IPS-20b (cell line): Measurements from ENCODE around the gene LMX1B.

Experiments used
- H3K27ac ChIP-seq: one replicate; pipeline ENCODE4 v1.5.1; 2013; ENCODE audit warnings: low read length
- H3K27me3 ChIP-seq: 2 replicates; pipeline ENCODE4 v1.6.1; 2013; ENCODE audit warnings: mild to moderate bottlenecking, low read length, inconsistent platforms; ENCODE audit not compliant: insufficient read depth
- H3K36me3 ChIP-seq: 2 replicates; pipeline ENCODE4 v1.6.1; 2013; ENCODE audit warnings: low read depth, mild to moderate bottlenecking, inconsistent platforms, low read length, moderate library complexity; ENCODE audit not compliant: insufficient read depth
- H3K4me1 ChIP-seq: 2 replicates; pipeline ENCODE4 v1.6.1; 2013; ENCODE audit warnings: mild to moderate bottlenecking, control low read depth, inconsistent platforms, low read length, moderate library complexity; ENCODE audit not compliant: insufficient read depth
- H3K4me3 ChIP-seq: 2 replicates; pipeline ENCODE4 v1.5.1; 2013; ENCODE audit warnings: mild to moderate bottlenecking, low read length, inconsistent platforms
- H3K9ac ChIP-seq: 2 replicates; pipeline ENCODE4 v1.6.1; 2013; ENCODE audit warnings: low read depth, mild to moderate bottlenecking, inconsistent platforms, low read length, moderate library complexity
- H3K9me3 ChIP-seq: 2 replicates; pipeline ENCODE4 v1.6.1; 2013; ENCODE audit warnings: mild to moderate bottlenecking, low read depth, low read length, inconsistent platforms; ENCODE audit not compliant: insufficient read depth

Gene LMX1B

DNA sequence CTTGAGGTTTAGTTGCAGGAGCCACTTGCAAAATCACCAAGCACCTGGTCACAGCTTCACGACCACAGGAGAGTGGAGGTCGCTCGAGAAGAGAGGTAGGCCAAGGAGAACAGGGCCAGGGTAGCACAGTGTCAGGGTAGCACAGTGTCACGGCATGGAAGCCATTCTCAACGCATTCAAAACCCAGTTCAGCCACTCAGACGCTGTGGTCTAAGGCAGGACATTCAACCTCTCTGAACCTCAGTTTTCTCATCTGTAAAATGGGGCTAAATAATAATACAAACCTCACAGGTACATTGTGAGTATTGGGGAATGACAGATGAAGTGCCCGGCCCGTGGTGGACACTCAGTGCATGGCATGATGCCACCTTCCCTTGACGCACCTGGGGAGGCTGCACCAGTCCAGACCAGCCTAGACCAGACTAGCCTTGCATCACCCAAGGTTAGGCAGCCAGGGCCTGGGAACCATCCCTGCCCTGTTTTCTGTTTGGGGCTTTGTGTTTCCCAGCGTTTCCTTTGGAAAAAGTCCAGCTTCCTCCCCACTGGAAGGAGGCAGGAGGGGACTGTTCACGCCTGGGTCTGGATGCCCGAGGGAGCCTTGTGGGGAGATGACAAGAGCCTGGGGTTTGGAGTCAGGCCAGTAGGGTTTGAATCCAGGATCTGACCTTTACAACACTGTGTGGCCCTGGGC, 7.8 kb upstream of the LMX1B start:
- Histone ChIP-seq H3K4me3 (no peak overlapping the region), H3K36me3 (no peaks in the 10 kb centered on the region), H3K4me1 (no peaks in the 10 kb centered on the region), H3K9me3 (no peaks in the 10 kb centered on the region; the same call in 1 of the 2 replicates), H3K27ac (no peak overlapping the region), H3K27me3 (peaks cover 72% of the 10 kb centered on the region), H3K9ac (no peak overlapping the region)

DNA sequence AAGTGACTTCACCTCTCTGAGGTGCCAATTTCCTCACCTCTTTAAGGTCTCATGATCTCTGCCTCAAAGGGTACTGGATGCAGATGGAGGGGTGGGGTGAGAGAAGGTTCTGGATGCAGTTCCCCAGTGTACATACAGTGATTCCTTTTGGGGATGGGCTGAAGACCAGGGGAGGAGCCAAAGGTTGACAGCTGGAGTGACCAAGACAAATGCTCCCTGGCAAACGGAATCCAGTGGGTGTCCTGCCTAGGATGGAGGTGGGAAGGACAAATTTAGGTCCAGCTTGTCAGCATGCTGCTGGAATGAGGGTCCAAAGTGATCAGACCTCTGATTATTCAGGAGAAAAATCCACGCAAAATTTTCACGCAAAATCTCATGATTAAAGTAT, 7.3 kb upstream of the LMX1B start:
- Histone ChIP-seq H3K27ac (no peak overlapping the region), H3K4me1 (no peaks in the 10 kb centered on the region), H3K36me3 (no peaks in the 10 kb centered on the region), H3K4me3 (no peak overlapping the region), H3K9ac (no peak overlapping the region), H3K9me3 (no peaks in the 10 kb centered on the region; the same call in 1 of the 2 replicates), H3K27me3 (peaks cover 77% of the 10 kb centered on the region)

DNA sequence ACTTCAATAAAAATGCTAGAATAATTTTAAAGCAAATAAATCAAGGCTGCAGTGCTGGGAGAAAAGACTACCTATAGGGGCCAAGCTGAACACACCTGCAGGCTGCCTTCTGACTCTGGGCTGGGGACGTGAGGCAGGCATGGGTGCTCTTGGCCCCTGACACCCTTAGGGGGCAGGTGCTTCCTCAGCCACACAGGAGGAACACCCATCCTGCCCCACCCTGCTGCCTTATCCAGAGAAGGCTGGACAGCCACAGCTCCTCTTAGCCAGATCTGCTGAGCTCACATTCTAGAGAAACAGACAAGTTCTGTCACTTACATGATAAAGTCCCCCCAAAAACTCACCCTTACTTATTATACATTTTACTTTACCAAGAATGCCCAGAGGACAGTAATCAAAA, 6.6 kb upstream of the LMX1B start:
- Histone ChIP-seq H3K36me3 (no peaks in the 10 kb centered on the region), H3K4me1 (peaks cover 3% of the 10 kb centered on the region; the same call in 1 of the 2 replicates), H3K9me3 (no peaks in the 10 kb centered on the region; the same call in 1 of the 2 replicates), H3K9ac (no peak overlapping the region), H3K27me3 (peaks cover 84% of the 10 kb centered on the region), H3K27ac (no peak overlapping the region), H3K4me3 (no peak overlapping the region)

DNA sequence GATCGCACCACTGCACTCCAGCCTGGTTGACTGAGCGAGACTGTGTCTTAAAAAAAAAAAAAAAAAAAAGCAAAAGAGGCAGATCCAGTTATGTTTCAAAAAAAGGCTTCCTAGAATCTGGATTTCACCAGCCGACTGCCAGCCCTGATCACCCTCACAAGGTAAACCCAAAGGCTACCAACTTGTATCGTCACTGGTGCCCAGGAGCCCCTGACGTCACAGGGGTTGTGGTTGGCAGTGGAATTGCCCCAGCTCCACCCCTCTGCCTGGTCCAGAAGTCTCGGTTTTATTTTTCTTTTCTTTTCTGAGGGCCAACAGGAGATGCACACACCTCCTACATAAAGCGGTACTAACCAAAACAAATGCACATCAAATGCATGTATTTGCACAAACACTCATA, 6.0 kb upstream of the LMX1B start:
- Histone ChIP-seq H3K27ac (no peak overlapping the region), H3K9ac (no peak overlapping the region), H3K9me3 (no peaks in the 10 kb centered on the region; the same call in 1 of the 2 replicates), H3K4me3 (no peak overlapping the region), H3K36me3 (no peaks in the 10 kb centered on the region), H3K27me3 (peaks cover 90% of the 10 kb centered on the region), H3K4me1 (peaks cover 4% of the 10 kb centered on the region; the same call in 1 of the 2 replicates)

DNA sequence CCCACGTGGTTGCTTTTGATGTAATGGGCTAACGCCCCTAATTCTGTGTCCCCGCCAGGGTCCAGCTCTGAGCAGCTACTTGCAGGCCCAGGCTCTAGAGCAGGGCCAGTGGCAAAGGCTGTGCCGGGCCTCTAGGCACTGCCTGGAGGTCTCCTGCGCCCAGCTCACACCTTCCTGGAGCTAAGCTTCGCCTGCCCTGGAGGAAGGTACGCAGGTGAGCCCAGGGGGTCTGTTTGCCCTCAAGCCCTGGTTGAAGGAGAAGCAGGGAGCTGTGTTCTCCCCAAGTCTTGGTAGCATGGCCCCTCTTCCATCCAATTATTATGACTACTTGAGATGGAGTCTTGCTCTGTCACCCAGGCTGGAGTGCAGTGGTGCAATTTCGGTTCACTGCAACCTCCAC, 5.2 kb upstream of the LMX1B start:
- Histone ChIP-seq H3K4me1 (peaks cover 4% of the 10 kb centered on the region; the same call in 1 of the 2 replicates), H3K27ac (no peak overlapping the region), H3K9me3 (no peaks in the 10 kb centered on the region; the same call in 1 of the 2 replicates), H3K36me3 (no peaks in the 10 kb centered on the region), H3K9ac (no peak overlapping the region), H3K27me3 (peaks cover 96% of the 10 kb centered on the region), H3K4me3 (no peak overlapping the region)

DNA sequence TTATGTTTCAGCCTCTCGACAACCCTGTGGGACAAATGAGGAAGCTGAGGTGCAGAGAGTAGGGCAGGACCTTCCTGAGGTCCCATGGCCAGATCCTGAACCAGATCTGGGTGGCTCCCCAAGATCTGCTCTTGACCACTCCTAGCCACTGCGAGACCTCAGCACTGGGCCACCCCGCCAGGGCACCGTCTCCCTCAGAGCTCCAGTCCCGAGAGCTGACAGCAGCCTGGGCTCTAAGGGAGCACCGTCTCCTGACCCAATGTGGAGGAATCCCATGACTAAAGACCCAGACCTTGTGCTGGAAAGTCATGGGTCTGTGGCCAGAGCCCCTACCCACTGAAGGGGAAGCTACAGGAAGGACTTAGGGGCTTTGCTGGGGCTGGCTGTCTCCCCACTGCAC, 4.5 kb upstream of the LMX1B start:
- H3K9me3 ChIP-seq = no peaks in the 10 kb centered on the region; the same call in 1 of the 2 replicates
- no peak overlapping the region for H3K9ac ChIP-seq
- H3K36me3 ChIP-seq = no peaks in the 10 kb centered on the region
- peaks cover 4% of the 10 kb centered on the region; the same call in 1 of the 2 replicates for H3K4me1 ChIP-seq
- H3K4me3 ChIP-seq = no peak overlapping the region
- peaks cover 91% of the 10 kb centered on the region for H3K27me3 ChIP-seq
- H3K27ac ChIP-seq = no peak overlapping the region

DNA sequence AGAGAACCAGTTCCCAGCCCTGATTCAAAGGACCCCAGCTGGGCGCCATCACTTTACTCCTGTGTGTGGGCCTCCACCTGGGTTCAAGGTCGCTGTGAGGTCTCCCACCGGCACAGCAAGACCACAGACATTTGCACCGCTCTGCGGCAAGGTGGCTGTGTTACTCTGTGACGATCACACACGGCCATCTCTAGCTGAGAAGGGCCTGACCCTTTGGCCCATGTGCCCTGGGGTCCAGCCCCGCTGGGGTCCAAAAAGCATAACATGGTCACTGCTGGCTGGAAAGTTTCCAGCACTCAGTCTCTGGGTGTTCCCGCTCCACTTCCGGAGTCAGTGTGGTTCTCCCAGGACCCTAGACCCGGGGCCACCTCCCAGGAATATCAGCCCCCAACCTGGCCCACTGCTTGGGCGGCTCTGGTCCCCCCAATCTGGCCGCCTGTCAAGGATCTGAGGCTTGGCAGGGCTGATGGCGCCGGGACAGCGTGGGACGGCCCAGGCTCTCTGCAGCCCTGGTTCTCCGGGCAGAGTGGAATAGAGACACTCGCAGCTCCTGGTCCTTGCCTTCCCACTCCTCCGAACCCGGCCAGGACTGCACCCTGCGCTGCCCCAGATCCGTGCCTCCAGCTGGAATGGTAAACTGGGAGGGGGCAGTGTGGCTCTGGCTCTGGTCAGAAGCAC, 3.9 kb upstream of the LMX1B start:
- peaks cover 91% of the 10 kb centered on the region for H3K27me3 ChIP-seq
- no peak overlapping the region for H3K4me3 ChIP-seq
- peaks cover 4% of the 10 kb centered on the region; the same call in 1 of the 2 replicates for H3K4me1 ChIP-seq
- H3K9ac ChIP-seq = no peak overlapping the region
- H3K36me3 ChIP-seq = no peaks in the 10 kb centered on the region
- H3K27ac ChIP-seq = no peak overlapping the region
- no peaks in the 10 kb centered on the region; the same call in 1 of the 2 replicates for H3K9me3 ChIP-seq

DNA sequence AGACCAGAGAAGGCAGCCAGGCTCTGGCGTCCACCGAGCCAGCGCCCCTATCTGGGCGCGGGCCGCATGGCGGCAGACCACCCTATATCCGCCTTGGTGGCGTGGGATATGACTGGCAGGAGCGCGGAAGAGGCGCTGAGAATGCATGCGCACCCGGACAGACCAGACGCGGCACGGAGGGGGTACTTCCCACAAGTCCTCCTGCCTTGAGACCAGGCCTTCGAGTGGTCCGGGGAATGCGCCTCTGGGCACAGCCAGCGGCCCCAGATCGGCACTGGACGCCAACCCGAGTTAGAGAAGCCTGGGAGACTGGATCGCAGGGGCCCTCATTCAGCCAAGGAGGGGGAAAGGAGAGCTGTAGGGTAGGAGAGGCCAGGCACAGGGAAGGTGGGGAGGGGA, 2.5 kb upstream of the LMX1B start:
- no peak overlapping the region for H3K9ac ChIP-seq
- no peaks in the 10 kb centered on the region for H3K36me3 ChIP-seq
- H3K4me1 ChIP-seq = peaks cover 4% of the 10 kb centered on the region; the same call in 1 of the 2 replicates
- H3K9me3 ChIP-seq = no peaks in the 10 kb centered on the region; the same call in 1 of the 2 replicates
- peak overlapping the region; percentile 31; the same call in 1 of the 2 replicates for H3K4me3 ChIP-seq
- H3K27ac ChIP-seq = no peak overlapping the region
- peaks cover 95% of the 10 kb centered on the region for H3K27me3 ChIP-seq

DNA sequence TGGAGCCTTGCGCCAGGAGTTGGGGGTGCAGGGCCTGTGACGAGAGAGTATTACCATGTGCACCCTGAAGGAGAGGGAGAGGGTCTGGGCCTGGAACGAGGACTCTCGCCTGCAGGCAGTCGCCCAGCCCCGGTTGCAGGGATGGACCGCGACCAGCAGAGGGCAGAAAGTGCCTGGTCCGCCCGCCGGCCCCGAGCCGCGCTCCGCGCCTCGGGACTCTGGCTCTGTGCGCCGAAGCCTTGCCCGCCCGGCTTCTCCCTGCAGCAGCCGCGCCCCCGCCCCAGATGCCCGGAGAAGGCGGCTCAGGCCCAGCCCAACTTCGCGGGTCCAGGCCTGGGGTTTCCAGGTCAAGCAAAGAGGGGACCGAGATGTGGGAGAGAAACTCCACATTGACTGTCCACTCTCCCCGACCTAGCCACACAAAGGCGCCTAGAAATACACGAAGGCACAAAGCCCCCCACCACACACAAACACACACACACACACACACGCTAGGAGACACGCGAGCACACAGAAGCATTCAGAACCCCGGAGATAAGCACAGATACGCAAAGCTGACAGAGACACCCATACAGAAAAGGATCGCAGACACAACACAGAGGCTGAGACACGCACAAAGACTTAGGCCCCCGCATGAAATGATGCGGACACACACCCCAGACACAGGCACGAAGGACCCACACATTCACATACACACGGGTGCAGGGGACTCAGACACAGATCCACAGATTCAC, 2.0 kb upstream of the LMX1B start:
- Histone ChIP-seq H3K36me3 (no peaks in the 10 kb centered on the region), H3K4me3 (peak overlapping the region; percentile 31; the same call in 1 of the 2 replicates), H3K27me3 (peaks cover 95% of the 10 kb centered on the region), H3K27ac (no peak overlapping the region), H3K9me3 (no peaks in the 10 kb centered on the region; the same call in 1 of the 2 replicates), H3K9ac (no peak overlapping the region), H3K4me1 (peaks cover 4% of the 10 kb centered on the region; the same call in 1 of the 2 replicates)

DNA sequence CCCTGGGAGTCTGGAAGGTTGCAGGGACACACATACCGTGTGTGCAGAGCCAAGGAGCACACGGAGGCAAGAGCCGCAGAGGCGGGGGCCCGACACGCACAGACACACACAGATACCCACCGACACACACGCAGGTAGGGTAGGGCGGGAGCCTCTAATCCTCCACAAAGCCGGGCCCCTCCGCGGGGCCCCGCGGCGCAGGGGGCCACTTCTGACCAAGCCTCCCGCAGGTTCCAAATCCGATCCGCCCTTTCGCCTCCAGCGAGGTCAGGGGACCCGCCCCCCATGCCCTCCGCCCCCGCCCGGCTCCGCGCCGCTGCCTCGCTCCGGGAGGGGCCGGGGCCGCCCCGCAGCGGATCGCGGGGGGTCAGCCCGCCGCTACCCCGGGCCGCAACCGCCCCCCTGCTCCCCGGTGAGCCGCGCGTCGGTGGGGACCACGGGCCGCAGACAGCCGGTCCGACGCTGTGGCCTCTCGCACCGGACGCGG, 1.4 kb upstream of the LMX1B start:
- Histone ChIP-seq H3K4me3 (peak overlapping the region; percentile 21; the same call in 1 of the 2 replicates), H3K27ac (no peak overlapping the region), H3K4me1 (peaks cover 7% of the 10 kb centered on the region; the same call in 1 of the 2 replicates), H3K9ac (no peak overlapping the region), H3K27me3 (peaks cover 95% of the 10 kb centered on the region), H3K36me3 (no peaks in the 10 kb centered on the region), H3K9me3 (no peaks in the 10 kb centered on the region; the same call in 1 of the 2 replicates)
